GM12878 (cell line): ENCODE results near the gene MALT1. TPM values are rescaled to one million over a fixed set of nuclear protein-coding genes. Genes with fewer than 3 reads are reported as not detected.

Source experiments
- ATAC-seq: fragments of 200-7000 bp; cut with Tn5 transposase; 3 replicates; pipeline ENCODE4 v1.9.1; 2020; ENCODE audit warnings: mild to moderate bottlenecking, moderate library complexity
- BruUV-seq: library from RNA; stranded (reverse); fragments of 400-500 nt; replicated peaks from 2 replicates; lab custom pipeline; 2021; lab: Mats Ljungman, UMichigan
- CTCF ChIA-PET: fragments of 300-600 bp; sonication (Branson Sonifier 250); formaldehyde crosslinking; extraction: SDS; loops from one replicate; lab custom pipeline; 2021; ENCODE audit warnings: inconsistent platforms; lab: Yijun Ruan, JAX
- POLR2A ChIA-PET: fragments of 350-600 bp; formaldehyde crosslinking; extraction: SDS; loops from one replicate; lab custom pipeline; 2021; ENCODE audit warnings: inconsistent platforms; lab: Charles Lee
- RAD21 ChIA-PET: fragments of 300-600 bp; sonication (Branson Sonifier 250); formaldehyde crosslinking; loops from one replicate; lab custom pipeline; 2023; ENCODE audit warnings: antibody characterized with exemption; ENCODE audit not compliant: unreplicated experiment; lab: Charles Lee
- SMC1A ChIA-PET: fragments of 300-600 bp; sonication (Branson Sonifier 250); formaldehyde crosslinking; loops from one replicate; lab custom pipeline; 2023; ENCODE audit not compliant: unreplicated experiment, uncharacterized antibody; lab: Charles Lee
- DNase-seq: peaks from one replicate; pipeline ENCODE4 v3.0.0-alpha.2; 2011; ENCODE audit warnings: low read depth, low spot score
- FAIRE-seq: peaks from 3 replicates; lab custom pipeline; 2011; peaks lifted over from hg19 to GRCh38; lab: Jason Lieb, UNC
- H2AFZ ChIP-seq: 2 replicates; pipeline ENCODE4 v1.6.0; 2011; ENCODE audit warnings: low read depth, low read length, control low read depth; ENCODE audit not compliant: control insufficient read depth
- H3K27ac ChIP-seq: 2 replicates; pipeline ENCODE4 v1.5.1; 2011; ENCODE audit warnings: control low read depth; ENCODE audit not compliant: control insufficient read depth, insufficient read depth
- H3K27me3 ChIP-seq, 2 experiments: replicated peaks in 1 of 2; 2 replicates each; pipeline versions ENCODE4 v1.6.0 to v1.6.1; 2011; ENCODE audit warnings: low read length in 1 of 2; ENCODE audit not compliant: control insufficient read depth in 2 of 2, insufficient read depth in 2 of 2
- H3K36me3 ChIP-seq, 2 experiments: 2 replicates each; pipeline ENCODE4 v1.5.1; 2011; ENCODE audit warnings: low read length in 1 of 2; ENCODE audit not compliant: control insufficient read depth in 2 of 2, insufficient read depth in 2 of 2
- H3K4me1 ChIP-seq: 2 replicates; pipeline ENCODE4 v1.6.1; 2011; ENCODE audit warnings: mild to moderate bottlenecking, low read length, moderate library complexity, mixed read lengths; ENCODE audit not compliant: control insufficient read depth, insufficient read depth
- H3K4me2 ChIP-seq: 2 replicates; pipeline ENCODE4 v1.6.0; 2011; ENCODE audit warnings: control low read depth; ENCODE audit not compliant: control insufficient read depth, insufficient read depth
- H3K4me3 ChIP-seq: fragments of 200-600 bp; sonication (generic); 2 replicates; pipeline ENCODE4 v1.5.1; 2016
- H3K79me2 ChIP-seq: 2 replicates; pipeline ENCODE4 v1.6.0; 2011; ENCODE audit warnings: low read length; ENCODE audit not compliant: control insufficient read depth, insufficient read depth
- H3K9ac ChIP-seq: 2 replicates; pipeline ENCODE4 v1.8.0; 2011; ENCODE audit warnings: low read length, control low read depth, mixed read lengths; ENCODE audit not compliant: control insufficient read depth, insufficient read depth
- H3K9me3 ChIP-seq: replicated peaks from 3 replicates; pipeline ENCODE4 v1.5.1; 2011; ENCODE audit warnings: mild to moderate bottlenecking, low read length; ENCODE audit not compliant: control insufficient read depth, insufficient read depth
- H4K20me1 ChIP-seq: 2 replicates; pipeline ENCODE4 v1.6.0; 2011; ENCODE audit not compliant: control insufficient read depth, insufficient read depth
- BCLAF1 ChIP-seq: fragments of 450-650 bp; IDR thresholded peaks from 2 replicates; pipeline ENCODE4 v1.6.1; 2017; ENCODE audit warnings: antibody characterized with exemption, mild to moderate bottlenecking, moderate library complexity
- CBFB ChIP-seq: IDR thresholded peaks from 2 replicates; pipeline ENCODE4 v1.6.1; 2016; ENCODE audit warnings: antibody characterized with exemption, low read depth
- CEBPB ChIP-seq, 2 experiments: fragments of 150-350 bp in 1 of 2; IDR thresholded peaks; 2 replicates each; pipeline ENCODE4 v1.6.1; 2012 to 2014; ENCODE audit warnings: low read depth in 2 of 2, low read length in 2 of 2, borderline replicate concordance in 1 of 2, inconsistent platforms in 1 of 2
- HCFC1 ChIP-seq: fragments of 150-350 bp; IDR thresholded peaks from 2 replicates; pipeline ENCODE4 v1.6.1; 2014; ENCODE audit warnings: low read length
- IKZF1 ChIP-seq: fragments of 450-650 bp; conservative IDR thresholded peaks from 2 replicates; pipeline ENCODE4 v1.6.1; 2017; ENCODE audit warnings: antibody characterized with exemption, mild to moderate bottlenecking
- IRF5 ChIP-seq: fragments of 450-650 bp; IDR thresholded peaks from 2 replicates; pipeline ENCODE4 v1.6.1; 2017; ENCODE audit warnings: borderline replicate concordance
- JUNB ChIP-seq: IDR thresholded peaks from 2 replicates; pipeline ENCODE4 v1.6.1; 2016; ENCODE audit warnings: antibody characterized with exemption, mild to moderate bottlenecking
- NFIC ChIP-seq: IDR thresholded peaks from 2 replicates; pipeline ENCODE4 v1.6.1; 2012; ENCODE audit warnings: low read depth, mild to moderate bottlenecking, inconsistent platforms, low read length, moderate library complexity
- POU2F2 ChIP-seq: IDR thresholded peaks from 3 replicates; pipeline ENCODE4 v1.6.1; 2011; ENCODE audit warnings: low read depth, mild to moderate bottlenecking, low read length, borderline replicate concordance
- SMAD5 ChIP-seq: IDR thresholded peaks from 2 replicates; pipeline ENCODE4 v1.6.1; 2016; ENCODE audit warnings: antibody characterized with exemption, low read depth
- ZBTB11 ChIP-seq: fragments of 450-650 bp; formaldehyde crosslinking; IDR thresholded peaks from 2 replicates; pipeline ENCODE4 v1.5.0; 2022; ENCODE audit warnings: mild to moderate bottlenecking, missing genetic modification characterization
- ZBTB40 ChIP-seq: fragments of 450-650 bp; IDR thresholded peaks from 2 replicates; pipeline ENCODE4 v1.6.1; 2016; ENCODE audit warnings: mild to moderate bottlenecking, moderate library complexity, borderline replicate concordance
- WGBS: methylation state at CpG from one replicate; pipeline ENCODE4 v1.1.6; 2016; ENCODE audit warnings: low lambda C conversion rate; ENCODE audit not compliant: insufficient replicate concordance, insufficient coverage; ENCODE audit errors: missing lambda C conversion rate; 5-methylcytosine and 5-hydroxymethylcytosine counted together
- in situ Hi-C: fragments of 300-500 bp; cut with MboI; formaldehyde crosslinking; loops from 9 replicates; pipeline ENCODE4 v1.14.3; 2018; ENCODE audit warnings: mixed read lengths
- intact Hi-C: fragments of 100-400 bp; cut with micrococcal nuclease; formaldehyde crosslinking; loops from one replicate; pipeline ENCODE4 v1.14.2; 2022; ENCODE audit not compliant: unreplicated experiment
- polyA plus RNA-seq, 11 experiments: library from polyadenylated mRNA; depleted of rRNA in 4 of 11; unstranded in 6 of 11; stranded (reverse) in 5 of 11; fragments of >200 nt; fragmentation: Nextera tagmentation in 4 of 11; fragmentation: Illumina TruSeq in 1 of 11; extraction: Ambion mirVana in 4 of 11; extraction: Trizol in 1 of 11; gene quantifications; 1 replicate in 1 of 11; 2 replicates in 10 of 11; pipeline versions ENCODE4 v1.2.1 to v1.2.3, GENCODE V29; 2011 to 2016; ENCODE audit warnings: inconsistent platforms in 2 of 11, missing spikeins in 2 of 11, low read depth in 1 of 11
- total RNA-seq, 4 experiments: library from RNA; depleted of rRNA in 3 of 4; stranded (reverse); fragments of >200 nt in 3 of 4; fragmentation: Illumina TruSeq in 1 of 4; extraction: Trizol in 1 of 4; gene quantifications; 2 replicates each; pipeline versions ENCODE4 v1.2.1 to v1.2.3, GENCODE V29; 2013 to 2021

Gene MALT1
- total and polyA plus RNA-seq, 10 of the 15 experiments (the other 5 are each of a cell fraction or from before 2014, with no cell fraction given): 17.6 to 126 (median 45.4) TPM

- in situ Hi-C loops: no loop called here
- TF ChIP-seq NFIC (no peak), HCFC1 (no peak), CEBPB (IDR thresholded peaks at IDR 0.05; ENCODE audit: borderline replicate concordance in 1 of 2, low read depth in 2 of 2, low read length in 2 of 2) (no peak), BCLAF1 (no peak), JUNB (no peak), POU2F2 (no peak), ZBTB11 (no peak), IKZF1 (no peak), IRF5 (no peak), SMAD5 (no peak), CBFB (no peak), ZBTB40 (no peak)
Observed at GRCh38 chr18:58787536-58788149, 116.4 kb downstream of the MALT1 start.

More at GRCh38 chr18:58787536-58788149, 116.4 kb downstream of the MALT1 start:
- SMC1A ChIA-PET: no interaction called here
- FAIRE-seq (no peak), ATAC-seq (no peak), DNase-seq (no peak)
- intact Hi-C loops: loop anchor here (10.0 kb wide), 1 partner anchor 97 kb away; no protein-coding TSS in a partner anchor
- no peaks in the 10 kb centered on the region for H3K9me3 ChIP-seq
- RAD21 ChIA-PET: no interaction called here
- WGBS: 68% methylated on average over 14 of the region's 14 CpGs
- no peak overlapping the region for H3K4me3 ChIP-seq
- CTCF ChIA-PET: interaction anchor here (8.8 kb wide), 1 partner anchor 283 kb away, joined by 89 read pairs; no protein-coding TSS in a partner anchor
- H3K9ac ChIP-seq: no peak overlapping the region
- POLR2A ChIA-PET: no interaction called here
- H3K4me2 ChIP-seq: no peak overlapping the region
- no peaks in the 10 kb centered on the region for H4K20me1 ChIP-seq
- H3K4me1 ChIP-seq: peaks cover 7% of the 10 kb centered on the region
- no peak overlapping the region for H3K27ac ChIP-seq
- H2AFZ ChIP-seq: no peak overlapping the region
- no peaks in the 10 kb centered on the region for H3K79me2 ChIP-seq
- H3K27me3 ChIP-seq: no peaks in the 10 kb centered on the region
- no TSS peak for BruUV-seq
- no peaks in the 10 kb centered on the region for H3K36me3 ChIP-seq
